Mesenchymal stem cell (in vitro differentiated cells and primary cell): ENCODE results near the gene ARMC2.

Experiments
- DNase-seq: peaks from one replicate; pipeline ENCODE4 v3.0.0-alpha.2; 2013
- H2AFZ ChIP-seq: one replicate; pipeline ENCODE4 v1.6.1; 2013; ENCODE audit warnings: low read depth, mild to moderate bottlenecking, control low read depth, inconsistent platforms, low read length, moderate library complexity
- H2AK5ac ChIP-seq: 2 replicates; pipeline ENCODE4 v1.6.1; 2013; ENCODE audit warnings: low read length, moderate library complexity, mild to moderate bottlenecking, inconsistent platforms; ENCODE audit not compliant: severe bottlenecking
- H2BK120ac ChIP-seq: one replicate; pipeline ENCODE4 v1.6.1; 2013; ENCODE audit warnings: low read depth, mild to moderate bottlenecking, inconsistent platforms, low read length, moderate library complexity
- H2BK12ac ChIP-seq, 2 experiments: one replicate each; pipeline ENCODE4 v1.6.1; 2013; ENCODE audit warnings: inconsistent platforms in 2 of 2, low read length in 2 of 2, mild to moderate bottlenecking in 2 of 2, moderate library complexity in 2 of 2, control low read depth in 1 of 2
- H2BK15ac ChIP-seq: one replicate; pipeline ENCODE4 v1.6.1; 2013; ENCODE audit warnings: mild to moderate bottlenecking, low read depth, inconsistent platforms; ENCODE audit not compliant: poor library complexity, severe bottlenecking
- H2BK5ac ChIP-seq: 2 replicates; pipeline ENCODE4 v1.6.1; 2013; ENCODE audit warnings: low read depth, mild to moderate bottlenecking, low read length, control low read depth, inconsistent platforms; ENCODE audit not compliant: poor library complexity, severe bottlenecking
- H3K14ac ChIP-seq, 2 experiments: one replicate each; pipeline ENCODE4 v1.6.1; 2013; ENCODE audit warnings: inconsistent platforms in 2 of 2, low read length in 2 of 2, control low read depth in 1 of 2, mild to moderate bottlenecking in 1 of 2, moderate library complexity in 1 of 2
- H3K18ac ChIP-seq, 2 experiments: one replicate each; pipeline ENCODE4 v1.6.1; 2013; ENCODE audit warnings: inconsistent platforms in 2 of 2, low read length in 2 of 2, control low read depth in 1 of 2, low read depth in 1 of 2, mild to moderate bottlenecking in 1 of 2
- H3K23ac ChIP-seq, 2 experiments: one replicate each; pipeline ENCODE4 v1.6.1; 2013; ENCODE audit warnings: inconsistent platforms in 2 of 2, low read length in 2 of 2, mild to moderate bottlenecking in 2 of 2, moderate library complexity in 2 of 2, control low read depth in 1 of 2
- H3K27ac ChIP-seq: 2 replicates; pipeline ENCODE4 v1.5.1; 2013; ENCODE audit warnings: mild to moderate bottlenecking, moderate library complexity, low read length, control low read depth, inconsistent platforms; ENCODE audit not compliant: poor library complexity, severe bottlenecking
- H3K27me3 ChIP-seq, 2 experiments: 2 replicates each; pipeline versions ENCODE4 v1.6.1 to v1.7.0; 2013; ENCODE audit warnings: low read length in 2 of 2, mild to moderate bottlenecking in 2 of 2, moderate library complexity in 2 of 2, control low read depth in 1 of 2, inconsistent platforms in 1 of 2; ENCODE audit not compliant: control insufficient read depth in 1 of 2, insufficient read depth in 1 of 2
- H3K36me3 ChIP-seq, 2 experiments: 2 replicates each; pipeline versions ENCODE4 v1.6.1 to v1.7.0; 2013; ENCODE audit warnings: low read length in 2 of 2, control low read depth in 1 of 2, inconsistent platforms in 1 of 2, low read depth in 1 of 2, mild to moderate bottlenecking in 1 of 2; ENCODE audit not compliant: insufficient read depth in 2 of 2, control insufficient read depth in 1 of 2
- H3K4ac ChIP-seq, 2 experiments: one replicate each; pipeline ENCODE4 v1.6.1; 2013; ENCODE audit warnings: inconsistent platforms in 2 of 2, low read length in 2 of 2, mild to moderate bottlenecking in 2 of 2, moderate library complexity in 2 of 2, control low read depth in 1 of 2, low read depth in 1 of 2
- H3K4me1 ChIP-seq: 2 replicates; pipeline ENCODE4 v1.6.1; 2013; ENCODE audit warnings: low read depth, low read length, control low read depth; ENCODE audit not compliant: control insufficient read depth, insufficient read depth
- H3K4me2 ChIP-seq: 2 replicates; pipeline ENCODE4 v1.6.1; 2013; ENCODE audit warnings: low read length, mild to moderate bottlenecking, inconsistent platforms; ENCODE audit not compliant: poor library complexity, severe bottlenecking
- H3K4me3 ChIP-seq, 2 experiments: 2 replicates each; pipeline versions ENCODE4 v1.5.1 to v1.7.0; 2013; ENCODE audit warnings: low read length in 2 of 2, mild to moderate bottlenecking in 2 of 2, control low read depth in 1 of 2, low read depth in 1 of 2; ENCODE audit not compliant: insufficient read depth in 1 of 2
- H3K79me1 ChIP-seq: replicated peaks from 2 replicates; pipeline ENCODE4 v1.6.1; 2013; ENCODE audit warnings: mild to moderate bottlenecking, control low read depth, low read length, inconsistent platforms; ENCODE audit not compliant: poor library complexity, severe bottlenecking
- H3K9ac ChIP-seq: 2 replicates; pipeline ENCODE4 v1.7.0; 2013; ENCODE audit warnings: mild to moderate bottlenecking, low read length, moderate library complexity
- H3K9me3 ChIP-seq: 2 replicates; pipeline ENCODE4 v1.7.0; 2013; ENCODE audit warnings: mild to moderate bottlenecking, low read length; ENCODE audit not compliant: control insufficient read depth
- H4K8ac ChIP-seq: one replicate; pipeline ENCODE4 v1.6.1; 2013; ENCODE audit warnings: inconsistent platforms, mild to moderate bottlenecking, low read length, moderate library complexity
- H4K91ac ChIP-seq: one replicate; pipeline ENCODE4 v1.6.1; 2013; ENCODE audit warnings: mild to moderate bottlenecking, low read length, inconsistent platforms
- WGBS: methylation state at CpG from one replicate; pipeline ENCODE4 v1.1.7; 2013; ENCODE audit warnings: mixed read lengths; 5-methylcytosine and 5-hydroxymethylcytosine counted together

The ARMC2 gene

GRCh38 chr6:109009962-109010704, 161.9 kb downstream of the ARMC2 start:
- WGBS: 26% methylated on average over 8 of the region's 10 CpGs
- DNase-seq: no peak

DNA sequence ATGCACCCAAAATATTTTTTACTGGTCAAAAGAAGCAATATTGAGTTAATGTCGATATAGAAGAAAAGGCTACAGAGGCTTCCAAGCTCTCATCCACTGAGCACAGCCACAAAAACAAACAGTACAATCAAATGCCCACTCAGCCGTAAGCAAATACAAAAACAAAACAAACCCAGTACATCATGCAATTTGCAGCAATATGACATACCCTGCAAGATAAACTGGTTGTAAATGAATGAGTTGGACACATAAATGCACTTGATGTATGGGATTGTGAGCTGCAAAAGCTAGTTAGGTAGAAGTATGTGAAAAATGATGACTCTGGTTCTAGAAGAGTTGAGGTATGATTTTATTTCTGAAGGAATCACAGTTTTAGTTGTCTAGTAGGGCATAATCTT, 162.5 kb downstream of the ARMC2 start:
- no peak overlapping the region for H2BK5ac ChIP-seq
- H4K8ac ChIP-seq: no peak overlapping the region
- H3K4ac ChIP-seq: no peak overlapping the region
- no peak for DNase-seq
- no peak overlapping the region for H3K23ac ChIP-seq
- H3K4me3 ChIP-seq: no peak overlapping the region
- no peak overlapping the region for H2BK15ac ChIP-seq
- no peak overlapping the region for H2AFZ ChIP-seq
- no peak overlapping the region for H3K14ac ChIP-seq
- H2BK12ac ChIP-seq: no peak overlapping the region
- no peak overlapping the region for H2AK5ac ChIP-seq
- no peak overlapping the region for H3K18ac ChIP-seq
- 100% methylated on average over 1 of the region's 2 CpGs for WGBS
- no peaks in the 10 kb centered on the region for H3K9me3 ChIP-seq
- peaks cover 8% of the 10 kb centered on the region for H3K79me1 ChIP-seq
- no peak overlapping the region for H2BK120ac ChIP-seq
- H3K4me2 ChIP-seq: no peak overlapping the region
- no peaks in the 10 kb centered on the region for H3K4me1 ChIP-seq
- H3K36me3 ChIP-seq: peaks cover 0 to 3% of the 10 kb centered on the region in 2 experiments
- H4K91ac ChIP-seq: no peak overlapping the region
- H3K27ac ChIP-seq: no peak overlapping the region
- H3K9ac ChIP-seq: peak overlapping the region; percentile 98
- no peaks in the 10 kb centered on the region for H3K27me3 ChIP-seq

More at GRCh38 chr6:109009962-109010704, 161.9 kb downstream of the ARMC2 start:
- Histone ChIP-seq H3K4me1 (no peaks in the 10 kb centered on the region), H3K18ac (no peak overlapping the region), H3K27me3 (no peaks in the 10 kb centered on the region), H2BK5ac (no peak overlapping the region), H3K4me3 (peak overlapping the region in 1 of 2 experiments; percentile 97), H3K9me3 (no peaks in the 10 kb centered on the region), H3K4ac (no peak overlapping the region), H2AFZ (peak overlapping the region; percentile 93), H4K8ac (peak overlapping the region; percentile 95), H3K36me3 (peaks cover 0 to 3% of the 10 kb centered on the region in 2 experiments), H2BK12ac (no peak overlapping the region), H3K14ac (no peak overlapping the region), H3K4me2 (peak overlapping the region; percentile 79), H2AK5ac (no peak overlapping the region), H2BK120ac (peak overlapping the region; percentile 15), H3K79me1 (peaks cover 8% of the 10 kb centered on the region), H3K27ac (no peak overlapping the region), H2BK15ac (no peak overlapping the region), H3K9ac (peak overlapping the region; percentile 98), H3K23ac (no peak overlapping the region), H4K91ac (no peak overlapping the region)

DNA sequence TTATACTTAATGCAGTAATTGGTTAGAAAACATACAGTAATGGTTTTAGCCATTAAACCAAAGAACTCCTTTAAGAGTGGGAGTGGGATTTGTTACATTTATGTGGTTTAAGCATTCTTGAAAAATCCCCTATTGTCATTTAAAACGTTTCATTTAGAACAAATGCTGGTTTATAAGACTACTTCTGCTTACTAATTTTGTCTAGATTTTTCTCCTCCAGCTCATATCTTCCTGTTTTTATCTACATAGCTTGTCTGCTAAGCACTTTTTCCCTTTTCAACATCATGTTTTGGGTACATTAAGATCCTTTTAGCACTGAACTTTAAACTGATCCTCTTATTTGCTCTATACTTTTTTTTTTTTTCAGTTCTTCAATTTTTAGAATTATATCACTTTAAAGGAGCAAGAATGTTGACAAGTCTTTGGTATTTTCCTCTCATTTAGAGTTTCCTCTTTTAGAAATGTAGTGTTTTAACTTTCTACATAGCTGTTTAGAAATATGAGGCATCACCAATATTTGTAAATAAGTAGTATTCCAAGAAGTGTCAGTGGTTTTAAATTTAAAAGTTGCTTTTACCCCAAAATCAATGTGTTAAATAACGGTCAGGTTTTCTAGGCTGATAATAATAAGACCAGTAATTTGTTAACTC, 165.6 kb downstream of the ARMC2 start:
- Histone ChIP-seq H2BK12ac (no peak overlapping the region), H4K8ac (no peak overlapping the region), H3K27me3 (no peaks in the 10 kb centered on the region), H4K91ac (no peak overlapping the region), H2AFZ (no peak overlapping the region), H3K9ac (no peak overlapping the region), H3K36me3 (no peaks in the 10 kb centered on the region), H3K4me1 (no peaks in the 10 kb centered on the region), H2AK5ac (no peak overlapping the region), H3K23ac (no peak overlapping the region), H3K14ac (no peak overlapping the region), H3K18ac (no peak overlapping the region), H3K4ac (no peak overlapping the region), H3K4me3 (no peak overlapping the region), H2BK5ac (no peak overlapping the region), H3K4me2 (no peak overlapping the region), H3K79me1 (peaks cover 8% of the 10 kb centered on the region), H2BK15ac (no peak overlapping the region), H3K27ac (no peak overlapping the region), H3K9me3 (no peaks in the 10 kb centered on the region), H2BK120ac (no peak overlapping the region)
- DNase-seq: no peak
- WGBS: 32% methylated on average over 1 of the region's 2 CpGs

GRCh38 chr6:109014606-109015005, 166.4 kb downstream of the ARMC2 start:
- H2BK120ac ChIP-seq: no peak overlapping the region
- WGBS: no CpG with 5 or more reads among the region's 2 CpGs

More at GRCh38 chr6:109014606-109015005, 166.4 kb downstream of the ARMC2 start:
- no peak overlapping the region for H4K91ac ChIP-seq
- H3K79me1 ChIP-seq: peaks cover 3% of the 10 kb centered on the region
- H3K14ac ChIP-seq: no peak overlapping the region
- no peak overlapping the region for H4K8ac ChIP-seq
- H2AK5ac ChIP-seq: no peak overlapping the region
- H2BK5ac ChIP-seq: no peak overlapping the region
- no peaks in the 10 kb centered on the region for H3K36me3 ChIP-seq
- no peak overlapping the region for H3K23ac ChIP-seq
- H3K4ac ChIP-seq: no peak overlapping the region
- no peaks in the 10 kb centered on the region for H3K4me1 ChIP-seq
- no peak for DNase-seq
- no peak overlapping the region for H3K9ac ChIP-seq
- H3K4me2 ChIP-seq: no peak overlapping the region
- H3K9me3 ChIP-seq: no peaks in the 10 kb centered on the region
- H2BK12ac ChIP-seq: no peak overlapping the region
- no peak overlapping the region for H3K4me3 ChIP-seq
- no peak overlapping the region for H2AFZ ChIP-seq
- H3K18ac ChIP-seq: no peak overlapping the region
- H2BK15ac ChIP-seq: no peak overlapping the region
- H3K27me3 ChIP-seq: no peaks in the 10 kb centered on the region
- no peak overlapping the region for H3K27ac ChIP-seq
